Measurements from ENCODE around the gene MND1. TPM values are rescaled to one million over a fixed set of nuclear protein-coding genes. Genes with fewer than 3 reads are reported as not detected.

MND1 gene
- total and polyA plus RNA-seq, 8 donors, result 2.3 to 19.2 (median 10.0) TPM

- no peak for TF ChIP-seq CTCF (IDR thresholded peaks at IDR 0.05)
- Histone ChIP-seq H3K27me3 (no peaks in the 10 kb centered on the region), H3K4me1 (no peaks in the 10 kb centered on the region), H3K27ac (no peak overlapping the region), H3K4me3 (no peak overlapping the region), H3K9me3 (no peaks in the 10 kb centered on the region), H3K36me3 (peaks cover 0 to 4% of the 10 kb centered on the region in 2 donors)
- intact Hi-C loops (cut with DNase I), result no loop called here
- no peak for ATAC-seq
- DNase-seq, result no peak
These were observed 20.4 kb upstream of the MND1 start for GRCh38 chr4:153324046-153324445.

- H3K9me3 ChIP-seq, result no peaks in the 10 kb centered on the region
- no peak overlapping the region for H3K27ac ChIP-seq
- DNase-seq (no peak), ATAC-seq (no peak)
- H3K36me3 ChIP-seq, result peaks cover 0 to 4% of the 10 kb centered on the region in 2 donors
- intact Hi-C loops (cut with DNase I), result no loop called here
- TF ChIP-seq CTCF (IDR thresholded peaks at IDR 0.05), result no peak
- no peaks in the 10 kb centered on the region for H3K27me3 ChIP-seq
- H3K4me1 ChIP-seq, result no peaks in the 10 kb centered on the region
- no peak overlapping the region for H3K4me3 ChIP-seq
These were observed 18.9 kb upstream of the MND1 start for GRCh38 chr4:153325558-153325957.

GRCh38 chr4:153326513-153326912, 18.0 kb upstream of the MND1 start:
- DNase-seq (peak in 1 of 4 donors; percentile 43), ATAC-seq (no peak)
- Histone ChIP-seq H3K4me1 (no peaks in the 10 kb centered on the region), H3K27ac (no peak overlapping the region), H3K27me3 (no peaks in the 10 kb centered on the region), H3K36me3 (peaks cover 0 to 4% of the 10 kb centered on the region in 2 donors), H3K4me3 (no peak overlapping the region), H3K9me3 (no peaks in the 10 kb centered on the region)
- intact Hi-C loops (cut with DNase I), result no loop called here
- TF ChIP-seq CTCF (IDR thresholded peaks at IDR 0.05), result no peak

GRCh38 chr4:153327247-153327646, 17.2 kb upstream of the MND1 start:
- H3K27me3 ChIP-seq, result no peaks in the 10 kb centered on the region
- no peak for TF ChIP-seq CTCF (IDR thresholded peaks at IDR 0.05)
- H3K4me3 ChIP-seq, result no peak overlapping the region
- peaks cover 0 to 4% of the 10 kb centered on the region in 2 donors for H3K36me3 ChIP-seq
- no peaks in the 10 kb centered on the region for H3K4me1 ChIP-seq
- H3K9me3 ChIP-seq, result no peaks in the 10 kb centered on the region
- intact Hi-C loops (cut with DNase I), result no loop called here
- no peak overlapping the region for H3K27ac ChIP-seq
- DNase-seq (no peak), ATAC-seq (no peak)

GRCh38 chr4:153332936-153333335, 11.6 kb upstream of the MND1 start:
- intact Hi-C loops (cut with DNase I), result no loop called here
- no peak for ATAC-seq
- no peak for DNase-seq
- H3K9me3 ChIP-seq, result no peaks in the 10 kb centered on the region
- H3K27ac ChIP-seq, result no peak overlapping the region
- H3K36me3 ChIP-seq, result peaks cover 0 to 4% of the 10 kb centered on the region in 2 donors
- H3K27me3 ChIP-seq, result no peaks in the 10 kb centered on the region
- no peak overlapping the region for H3K4me3 ChIP-seq
- TF ChIP-seq CTCF (IDR thresholded peaks at IDR 0.05), result no peak
- no peaks in the 10 kb centered on the region for H3K4me1 ChIP-seq

All from left lung (tissue), 10 donors.